ENCODE measurements around the gene KRTAP29-1. TPM values are rescaled to one million over a fixed set of nuclear protein-coding genes. Genes with fewer than 3 reads are reported as not detected.

The KRTAP29-1 gene
- total RNA-seq, 3 donors from 2014 or later, result not detected

DNA sequence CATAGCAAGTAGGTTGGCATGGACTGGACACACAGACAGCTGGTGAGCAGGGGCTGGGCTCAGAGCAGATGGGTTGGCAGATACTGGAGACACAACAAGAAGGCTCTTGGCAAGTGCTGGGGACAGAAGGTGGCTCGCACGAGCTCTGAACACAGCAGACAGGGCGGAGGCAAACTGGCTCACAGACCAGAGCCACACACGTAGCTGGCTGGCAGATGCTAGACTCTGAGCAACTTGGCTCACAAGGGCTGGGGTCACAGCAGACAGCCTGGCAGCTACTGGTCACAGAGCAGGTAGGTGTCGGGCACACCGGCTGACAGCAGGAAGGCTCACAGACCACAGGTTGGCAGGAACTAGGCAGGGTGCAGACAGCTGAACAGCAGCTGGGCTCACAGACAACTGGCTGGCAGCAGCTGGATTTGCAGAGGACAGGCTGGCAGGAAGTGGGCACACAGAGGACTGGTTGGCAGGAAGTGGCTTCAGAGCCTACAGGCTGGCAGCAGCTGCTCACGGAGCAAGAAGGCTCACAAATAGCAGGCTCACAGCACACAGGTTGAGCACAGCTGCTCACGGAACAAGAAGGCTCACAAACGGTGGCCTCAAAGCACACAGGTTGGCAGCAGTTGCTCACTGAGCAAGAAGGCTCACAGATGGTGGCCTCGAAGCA is 5.7 kb upstream of the KRTAP29-1 start:
- H3K4me1 ChIP-seq (ENCODE audit: low read depth), result no peaks in the 10 kb centered on the region
- TF ChIP-seq, protein P1, sequence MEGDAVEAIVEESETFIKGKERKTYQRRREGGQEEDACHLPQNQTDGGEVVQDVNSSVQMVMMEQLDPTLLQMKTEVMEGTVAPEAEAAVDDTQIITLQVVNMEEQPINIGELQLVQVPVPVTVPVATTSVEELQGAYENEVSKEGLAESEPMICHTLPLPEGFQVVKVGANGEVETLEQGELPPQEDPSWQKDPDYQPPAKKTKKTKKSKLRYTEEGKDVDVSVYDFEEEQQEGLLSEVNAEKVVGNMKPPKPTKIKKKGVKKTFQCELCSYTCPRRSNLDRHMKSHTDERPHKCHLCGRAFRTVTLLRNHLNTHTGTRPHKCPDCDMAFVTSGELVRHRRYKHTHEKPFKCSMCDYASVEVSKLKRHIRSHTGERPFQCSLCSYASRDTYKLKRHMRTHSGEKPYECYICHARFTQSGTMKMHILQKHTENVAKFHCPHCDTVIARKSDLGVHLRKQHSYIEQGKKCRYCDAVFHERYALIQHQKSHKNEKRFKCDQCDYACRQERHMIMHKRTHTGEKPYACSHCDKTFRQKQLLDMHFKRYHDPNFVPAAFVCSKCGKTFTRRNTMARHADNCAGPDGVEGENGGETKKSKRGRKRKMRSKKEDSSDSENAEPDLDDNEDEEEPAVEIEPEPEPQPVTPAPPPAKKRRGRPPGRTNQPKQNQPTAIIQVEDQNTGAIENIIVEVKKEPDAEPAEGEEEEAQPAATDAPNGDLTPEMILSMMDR (IDR thresholded peaks at IDR 0.05), result no peak
- no peak overlapping the region for H3K4me3 ChIP-seq
- intact Hi-C loops (cut with DNase I, micrococcal nuclease), result no loop called here
- DNase-seq (peak; percentile 40 to 85 (median 48)), ATAC-seq (peak; percentile 89)
- H3K9me3 ChIP-seq, result no peaks in the 10 kb centered on the region
- H3K36me3 ChIP-seq (ENCODE audit: low read depth), result no peaks in the 10 kb centered on the region

DNA sequence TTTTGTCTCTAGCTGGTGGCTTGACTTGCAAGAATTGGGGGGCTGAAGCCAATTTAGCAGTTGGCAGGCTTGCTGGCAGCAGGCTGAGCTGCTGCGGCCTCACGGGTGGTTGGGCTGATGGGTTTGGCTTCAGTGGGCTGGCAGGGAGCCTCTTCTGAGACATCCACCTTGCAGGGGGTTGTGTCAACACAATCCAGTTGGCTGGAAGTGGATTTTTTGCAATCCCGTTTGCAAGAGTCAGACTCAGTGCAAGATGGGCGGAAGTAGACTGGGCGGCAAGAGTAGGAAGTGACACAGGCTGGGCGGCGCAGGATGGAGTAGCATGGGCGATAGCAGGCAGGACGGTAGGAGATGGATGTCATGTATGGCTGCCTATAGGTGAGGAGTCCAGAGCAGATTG is 5.0 kb upstream of the KRTAP29-1 start:
- H3K36me3 ChIP-seq (ENCODE audit: low read depth), result no peaks in the 10 kb centered on the region
- no peaks in the 10 kb centered on the region for H3K4me1 ChIP-seq (ENCODE audit: low read depth)
- DNase-seq, result no peak
- TF ChIP-seq, protein P1 (IDR thresholded peaks at IDR 0.05), result no peak
- ATAC-seq, result peak; percentile 9
- intact Hi-C loops (cut with DNase I, micrococcal nuclease), result no loop called here
- no peaks in the 10 kb centered on the region for H3K9me3 ChIP-seq
- H3K4me3 ChIP-seq, result no peak overlapping the region

DNA sequence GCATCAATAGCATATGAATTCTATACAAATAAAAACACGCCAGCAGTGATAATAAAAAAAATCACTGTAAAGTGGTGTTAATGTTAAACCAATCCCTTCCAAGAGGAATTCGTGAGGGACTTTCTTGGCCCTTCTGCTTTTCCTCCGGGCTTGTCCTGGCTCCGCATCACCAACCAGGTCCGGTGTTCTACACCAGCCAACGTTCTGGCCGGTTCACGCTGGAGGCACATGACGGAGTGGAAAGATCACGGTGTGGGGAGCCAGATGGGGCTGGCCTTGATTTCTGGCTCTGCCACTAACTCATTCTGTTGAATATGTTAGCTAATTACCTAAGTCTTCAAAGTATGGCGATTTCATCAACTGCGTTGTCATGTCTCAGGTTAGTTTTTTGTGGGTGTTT is 1.4 kb upstream of the KRTAP29-1 start:
- TF ChIP-seq, protein P1 (IDR thresholded peaks at IDR 0.05), result no peak
- no peaks in the 10 kb centered on the region for H3K36me3 ChIP-seq (ENCODE audit: low read depth)
- no peak for DNase-seq
- H3K9me3 ChIP-seq, result no peaks in the 10 kb centered on the region
- H3K4me3 ChIP-seq, result no peak overlapping the region
- intact Hi-C loops (cut with DNase I, micrococcal nuclease), result no loop called here
- no peak for ATAC-seq
- H3K4me1 ChIP-seq (ENCODE audit: low read depth), result no peaks in the 10 kb centered on the region

DNA sequence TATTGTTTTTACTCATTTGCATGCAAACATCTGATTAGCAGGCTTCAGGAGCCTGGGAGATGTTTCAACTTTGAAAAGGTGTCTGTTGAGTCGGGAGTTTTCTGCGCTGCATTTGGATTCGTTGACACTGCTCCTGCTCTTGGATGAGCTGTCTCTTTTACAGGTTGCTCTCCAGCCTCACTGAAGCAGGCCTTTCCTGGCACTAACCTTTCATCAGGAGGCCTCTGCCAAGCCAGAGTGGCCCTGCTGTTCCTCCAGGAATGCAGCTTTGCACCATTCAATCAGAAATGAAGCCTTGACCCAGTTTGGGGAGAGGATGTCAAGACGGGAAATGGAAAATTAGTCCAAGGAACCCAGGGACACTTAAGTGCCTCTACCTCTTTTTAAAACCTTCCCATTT is 330 bp upstream of the KRTAP29-1 start:
- TF ChIP-seq, protein P1 (IDR thresholded peaks at IDR 0.05), result no peak

DNA sequence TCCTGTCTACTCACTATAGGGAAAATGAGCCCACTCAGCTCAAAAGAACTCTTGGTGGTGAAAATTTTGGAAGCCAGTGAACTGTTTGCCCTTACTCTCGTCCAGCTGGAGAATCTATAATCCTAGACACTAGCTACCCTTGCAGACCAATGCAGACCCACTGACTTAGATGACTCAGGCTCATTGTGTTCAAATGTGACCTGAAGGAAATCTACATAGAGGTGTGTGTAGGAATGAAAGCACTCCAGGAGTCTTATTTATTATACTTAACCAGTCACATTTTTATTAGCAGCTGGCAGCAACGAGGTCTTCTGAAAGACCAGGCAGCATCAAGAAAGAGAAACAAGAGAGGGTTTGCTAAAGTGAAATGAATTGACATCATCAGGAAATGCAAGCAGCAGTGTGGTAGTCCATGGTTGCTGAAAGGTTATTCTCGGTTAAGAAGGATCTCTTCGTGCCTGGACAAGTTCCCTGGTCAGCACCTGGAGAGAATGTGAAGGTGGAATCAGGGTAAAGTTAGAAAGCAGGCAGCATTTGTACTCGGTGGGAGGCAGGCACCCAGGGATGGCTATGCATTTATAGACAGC is 1.4 kb downstream of the KRTAP29-1 start:
- no peak overlapping the region for H3K4me3 ChIP-seq
- no peaks in the 10 kb centered on the region for H3K36me3 ChIP-seq (ENCODE audit: low read depth)
- intact Hi-C loops (cut with DNase I, micrococcal nuclease), result no loop called here
- no peaks in the 10 kb centered on the region for H3K9me3 ChIP-seq
- TF ChIP-seq, protein P1 (IDR thresholded peaks at IDR 0.05), result no peak
- ATAC-seq (no peak), DNase-seq (no peak)
- no peaks in the 10 kb centered on the region for H3K4me1 ChIP-seq (ENCODE audit: low read depth)

More for the DNA sequence above, 330 bp upstream of the KRTAP29-1 start:
- Histone ChIP-seq H3K36me3 (ENCODE audit: low read depth) (no peaks in the 10 kb centered on the region), H3K9me3 (no peaks in the 10 kb centered on the region), H3K4me3 (no peak overlapping the region), H3K4me1 (ENCODE audit: low read depth) (no peaks in the 10 kb centered on the region)
- intact Hi-C loops (cut with DNase I, micrococcal nuclease), result no loop called here
- DNase-seq (no peak), ATAC-seq (no peak)
